Medulla oblongata (tissue), 1 donor: ENCODE measurements around the gene TBC1D22B.
A peak's percentile ranks its signal among the peaks of the same experiment; 100 is the strongest.

Experiments
- DNase-seq: peaks from one replicate; pipeline ENCODE4 v3.0.0-alpha.2; 2015; ENCODE audit errors: extremely low spot score

TBC1D22B gene

GRCh38 chr6:37257634-37258404, at the start of gene TBC1D22B, which contains the start of gene TMEM217:
Gene TBC1D22B (plus strand): TSS chr6:37257772. CDS start chr6:37257918, 146 bp downstream.
Gene TMEM217 (minus strand): TSS chr6:37258144. CDS start chr6:37219030, 39,114 bp downstream.
- DNase-seq, result peak; percentile 98

GRCh38 chr6:37207903-37208456, 49.6 kb upstream of the TBC1D22B start:
- DNase-seq, result peak; percentile 77

GRCh38 chr6:37208793-37209192, 48.8 kb upstream of the TBC1D22B start:
- no peak for DNase-seq

GRCh38 chr6:37209461-37210205, 47.9 kb upstream of the TBC1D22B start:
- no peak for DNase-seq

GRCh38 chr6:37210313-37210968, 47.1 kb upstream of the TBC1D22B start:
- DNase-seq, result peak; percentile 91

- DNase-seq, result no peak
Measured at GRCh38 chr6:37212268-37212667, 45.3 kb upstream of the TBC1D22B start.

- DNase-seq, result no peak
Measured at GRCh38 chr6:37218061-37218460, 39.5 kb upstream of the TBC1D22B start.

GRCh38 chr6:37218511-37218910, 39.1 kb upstream of the TBC1D22B start:
- DNase-seq, result no peak

GRCh38 chr6:37221585-37222124, 35.9 kb upstream of the TBC1D22B start:
- no peak for DNase-seq

- DNase-seq, result peak; percentile 40
Measured at GRCh38 chr6:37222125-37222967, 35.2 kb upstream of the TBC1D22B start.

- no peak for DNase-seq
Measured at GRCh38 chr6:37222992-37223391, 34.6 kb upstream of the TBC1D22B start.

- DNase-seq, result no peak
Measured at GRCh38 chr6:37225350-37226169, 32.0 kb upstream of the TBC1D22B start.

- DNase-seq, result no peak
Measured at GRCh38 chr6:37230104-37230503, 27.5 kb upstream of the TBC1D22B start.

GRCh38 chr6:37232430-37233017, 25.0 kb upstream of the TBC1D22B start:
- DNase-seq, result no peak

GRCh38 chr6:37233541-37233940, 24.0 kb upstream of the TBC1D22B start:
- no peak for DNase-seq

- no peak for DNase-seq
Measured at GRCh38 chr6:37236921-37237320, 20.7 kb upstream of the TBC1D22B start.

- DNase-seq, result no peak
Measured at GRCh38 chr6:37237789-37238188, 19.8 kb upstream of the TBC1D22B start.

- DNase-seq, result no peak
Measured at GRCh38 chr6:37238381-37238780, 19.2 kb upstream of the TBC1D22B start.

GRCh38 chr6:37239526-37239925, 18.0 kb upstream of the TBC1D22B start:
- no peak for DNase-seq
